Measurements from ENCODE around the gene ACP6.

ACP6 gene

GRCh38 chr1:147676311-147677085 lies 6.2 kb upstream of the ACP6 start:
- TF ChIP-seq POLR2A (IDR thresholded peaks at IDR 0.05; ENCODE audit: extremely low read depth, insufficient read length): no peak
- no peak for TF ChIP-seq MAX (IDR thresholded peaks at IDR 0.05; ENCODE audit: low read depth, low read length)
- TF ChIP-seq CTCF (IDR thresholded peaks at IDR 0.05; ENCODE audit: low read depth, low read length): no peak
- TF ChIP-seq MYC (IDR thresholded peaks at IDR 0.05; ENCODE audit: low read depth, low read length): no peak
- peak; percentile 21 for DNase-seq (ENCODE audit: low read depth)
- no peak overlapping the region for H3K4me3 ChIP-seq (ENCODE audit: low read depth, low read length)

GRCh38 chr1:147673816-147674215 lies 3.5 kb upstream of the ACP6 start:
- TF ChIP-seq CTCF (IDR thresholded peaks at IDR 0.05; ENCODE audit: low read depth, low read length) (no peak), POLR2A (IDR thresholded peaks at IDR 0.05; ENCODE audit: extremely low read depth, insufficient read length) (no peak), MYC (IDR thresholded peaks at IDR 0.05; ENCODE audit: low read depth, low read length) (no peak), MAX (IDR thresholded peaks at IDR 0.05; ENCODE audit: low read depth, low read length) (no peak)
- no peak for DNase-seq (ENCODE audit: low read depth)
- no peak overlapping the region for H3K4me3 ChIP-seq (ENCODE audit: low read depth, low read length)

GRCh38 chr1:147673406-147673805 lies 3.1 kb upstream of the ACP6 start:
- TF ChIP-seq POLR2A (IDR thresholded peaks at IDR 0.05; ENCODE audit: extremely low read depth, insufficient read length) (no peak), CTCF (IDR thresholded peaks at IDR 0.05; ENCODE audit: low read depth, low read length) (no peak), MAX (IDR thresholded peaks at IDR 0.05; ENCODE audit: low read depth, low read length) (no peak), MYC (IDR thresholded peaks at IDR 0.05; ENCODE audit: low read depth, low read length) (no peak)
- H3K4me3 ChIP-seq (ENCODE audit: low read depth, low read length): no peak overlapping the region
- no peak for DNase-seq (ENCODE audit: low read depth)

GRCh38 chr1:147669469-147670318 lies 630 bp downstream of the ACP6 start:
- TF ChIP-seq POLR2A (IDR thresholded peaks at IDR 0.05; ENCODE audit: extremely low read depth, insufficient read length) (peak; percentile 2), CTCF (IDR thresholded peaks at IDR 0.05; ENCODE audit: low read depth, low read length) (no peak), MYC (IDR thresholded peaks at IDR 0.05; ENCODE audit: low read depth, low read length) (no peak; the same call in 1 of the 2 replicates), MAX (IDR thresholded peaks at IDR 0.05; ENCODE audit: low read depth, low read length) (peak; percentile 47; the same call in 1 of the 2 replicates)
- peak overlapping the region; percentile 78 for H3K4me3 ChIP-seq (ENCODE audit: low read depth, low read length)
- DNase-seq (ENCODE audit: low read depth): peak; percentile 70

- DNase-seq (ENCODE audit: low read depth): no peak
- no peak overlapping the region for H3K4me3 ChIP-seq (ENCODE audit: low read depth, low read length)
- no peak for TF ChIP-seq MAX (IDR thresholded peaks at IDR 0.05; ENCODE audit: low read depth, low read length)
- TF ChIP-seq CTCF (IDR thresholded peaks at IDR 0.05; ENCODE audit: low read depth, low read length): no peak
- no peak for TF ChIP-seq MYC (IDR thresholded peaks at IDR 0.05; ENCODE audit: low read depth, low read length)
- no peak for TF ChIP-seq POLR2A (IDR thresholded peaks at IDR 0.05; ENCODE audit: extremely low read depth, insufficient read length)
These were observed 4.8 kb downstream of the ACP6 start for GRCh38 chr1:147665521-147665920.
